ENCODE data around the gene FEV.

FEV gene

GRCh38 chr2:218985021-218985324, at the start of gene FEV:
TSS of gene FEV (minus strand) at chr2:218985184. CDS start at chr2:218985075, 109 bp downstream.
- DNase-seq: no peak

- DNase-seq: no peak
Measured at GRCh38 chr2:219032051-219032745, 47.2 kb upstream of the FEV start.

GRCh38 chr2:219031005-219031738, 46.2 kb upstream of the FEV start:
- DNase-seq: no peak

GRCh38 chr2:219030177-219030940, 45.4 kb upstream of the FEV start:
- no peak for DNase-seq

- peak; percentile 63 to 79 for DNase-seq
Measured at GRCh38 chr2:219029829-219030165, 44.8 kb upstream of the FEV start.

GRCh38 chr2:219028996-219029828, 44.2 kb upstream of the FEV start:
- no peak for DNase-seq

GRCh38 chr2:219028141-219028540, 43.2 kb upstream of the FEV start:
- no peak for DNase-seq

- no peak for DNase-seq
Measured at GRCh38 chr2:219027511-219028055, 42.6 kb upstream of the FEV start.

- DNase-seq: no peak
Measured at GRCh38 chr2:219026946-219027345, 42.0 kb upstream of the FEV start.

GRCh38 chr2:219025637-219026585, 40.9 kb upstream of the FEV start:
- peak; percentile 74 to 86 for DNase-seq

- no peak for DNase-seq
Measured at GRCh38 chr2:219024059-219024458, 39.1 kb upstream of the FEV start.

- no peak for DNase-seq
Measured at GRCh38 chr2:219023045-219023605, 38.1 kb upstream of the FEV start.

- no peak for DNase-seq
Measured at GRCh38 chr2:219022616-219023015, 37.6 kb upstream of the FEV start.

- no peak for DNase-seq
Measured at GRCh38 chr2:219022041-219022440, 37.1 kb upstream of the FEV start.

GRCh38 chr2:219021591-219021990, 36.6 kb upstream of the FEV start:
- no peak for DNase-seq

- DNase-seq: no peak
Measured at GRCh38 chr2:219020604-219021365, 35.8 kb upstream of the FEV start.

GRCh38 chr2:219019436-219019835, 34.5 kb upstream of the FEV start:
- no peak for DNase-seq

GRCh38 chr2:219018726-219019125, 33.7 kb upstream of the FEV start:
- no peak for DNase-seq

- DNase-seq: no peak
Measured at GRCh38 chr2:219018286-219018685, 33.3 kb upstream of the FEV start.

GRCh38 chr2:219017201-219017931, 32.4 kb upstream of the FEV start:
- DNase-seq: peak; percentile 54 to 56

Measured in hippocampal formation (tissue), 2 donors.